K562 (cell line): ENCODE data around the gene STK4. TPM values are rescaled to one million over a fixed set of nuclear protein-coding genes. Genes with fewer than 3 reads are reported as not detected.
A peak's percentile ranks its signal among the peaks of the same experiment; 100 is the strongest.

Experiments used
- KLF13 ChIP-seq: fragments of 450-650 bp; IDR thresholded peaks from 2 replicates; pipeline ENCODE4 v1.6.1; 2016; ENCODE audit warnings: missing genetic modification characterization, low read depth, mild to moderate bottlenecking, missing compliant biosample characterization, moderate library complexity, borderline replicate concordance
- LARP7 ChIP-seq: fragments of 450-650 bp; IDR thresholded peaks from 2 replicates; pipeline ENCODE4 v1.6.1; 2016
- MTA2 ChIP-seq: fragments of 450-650 bp; IDR thresholded peaks from 2 replicates; pipeline ENCODE4 v1.6.1; 2016; ENCODE audit warnings: low read depth
- MXI1 ChIP-seq: IDR thresholded peaks from 2 replicates; pipeline ENCODE4 v1.6.1; 2011; ENCODE audit warnings: low read depth, mild to moderate bottlenecking, improper control_type of control experiment, low read length
- NCOA2 ChIP-seq, 2 experiments: fragments of 450-650 bp; IDR thresholded peaks; 2 replicates each; pipeline ENCODE4 v1.6.1; 2018; ENCODE audit warnings: mild to moderate bottlenecking in 2 of 2, moderate library complexity in 1 of 2; ENCODE audit not compliant: partially characterized antibody in 2 of 2
- PHTF2 ChIP-seq: fragments of 250-450 bp; sonication (Bioruptor Pico); IDR thresholded peaks from 2 replicates; pipeline ENCODE4 v1.5.0; 2021; ENCODE audit warnings: mild to moderate bottlenecking
- RBM34 ChIP-seq: fragments of 200-400 bp; formaldehyde crosslinking; IDR thresholded peaks from 2 replicates; pipeline ENCODE4 v1.6.1; 2018; ENCODE audit warnings: low read length, borderline replicate concordance; ENCODE audit not compliant: insufficient read depth
- SMARCE1 ChIP-seq: fragments of 450-650 bp; IDR thresholded peaks from 2 replicates; pipeline ENCODE4 v1.7.1; 2016; ENCODE audit warnings: mild to moderate bottlenecking
- ZFP30 ChIP-seq: fragments of 250-450 bp; sonication (Bioruptor Pico); IDR thresholded peaks from 2 replicates; pipeline ENCODE4 v1.8.0; 2022; ENCODE audit warnings: moderate library complexity, mild to moderate bottlenecking, inconsistent platforms, borderline replicate concordance
- ZFP36 ChIP-seq: fragments of 150-350 bp; IDR thresholded peaks from 2 replicates; pipeline ENCODE4 v1.6.1; 2018; ENCODE audit warnings: low read length, low read depth; ENCODE audit not compliant: partially characterized antibody
- ZKSCAN1 ChIP-seq: fragments of 150-350 bp; IDR thresholded peaks from 2 replicates; pipeline ENCODE4 v1.6.1; 2016; ENCODE audit warnings: low read depth, low read length
- ZNF175 ChIP-seq: fragments of 200-800 bp; sonication (Bioruptor generic); IDR thresholded peaks from 2 replicates; pipeline ENCODE4 v1.6.1; 2016; ENCODE audit warnings: low read depth, mild to moderate bottlenecking, missing genetic modification characterization, missing compliant biosample characterization
- ZNF232 ChIP-seq: sonication (generic); formaldehyde crosslinking; IDR thresholded peaks from 2 replicates; pipeline ENCODE4 v1.8.0; 2022; ENCODE audit warnings: mild to moderate bottlenecking, missing genetic modification reagents
- polyA plus RNA-seq, 8 experiments: library from polyadenylated mRNA; depleted of rRNA in 4 of 8; stranded (reverse) in 5 of 8; unstranded in 3 of 8; fragments of >200 nt; fragmentation: Nextera tagmentation in 2 of 8; fragmentation: Illumina TruSeq in 1 of 8; extraction: Ambion mirVana in 2 of 8; extraction: Trizol in 1 of 8; gene quantifications; 2 replicates each; pipeline versions ENCODE4 v1.2.1 to v1.2.3, GENCODE V29; 2011 to 2014; ENCODE audit warnings: inconsistent platforms in 1 of 8, missing spikeins in 1 of 8
- total RNA-seq, 7 experiments: library from RNA; depleted of rRNA in 6 of 7; stranded (reverse); fragments of >200 nt in 6 of 7; fragmentation: Illumina TruSeq in 2 of 7; extraction: Trizol in 2 of 7; gene quantifications; 2 replicates each; pipeline versions ENCODE4 v1.2.1 to v1.2.3, GENCODE V29; 2011 to 2021; ENCODE audit warnings: low replicate concordance in 1 of 7
- TF ChIP-seq, protein P1 (sequence below): sonication (generic); formaldehyde crosslinking; IDR thresholded peaks from 2 replicates; pipeline ENCODE4 v1.8.0; 2023; ENCODE audit warnings: mild to moderate bottlenecking, missing genetic modification reagents
- TF ChIP-seq, protein P2 (sequence below): fragments of 250-450 bp; sonication (Bioruptor Pico); IDR thresholded peaks from 2 replicates; pipeline ENCODE4 v1.5.0; 2021; ENCODE audit warnings: mild to moderate bottlenecking, moderate library complexity
- TF ChIP-seq, protein P3 (sequence below): sonication (generic); formaldehyde crosslinking; IDR thresholded peaks from 2 replicates; pipeline ENCODE4 v1.8.0; 2022; ENCODE audit warnings: missing genetic modification reagents, mild to moderate bottlenecking, moderate library complexity, borderline replicate concordance

The STK4 gene
- total and polyA plus RNA-seq, 9 of the 15 experiments (the other 6 are each of a cell fraction or from before 2014, with no cell fraction given) = 11.9 to 30.6 (median 22.2) TPM

DNA sequence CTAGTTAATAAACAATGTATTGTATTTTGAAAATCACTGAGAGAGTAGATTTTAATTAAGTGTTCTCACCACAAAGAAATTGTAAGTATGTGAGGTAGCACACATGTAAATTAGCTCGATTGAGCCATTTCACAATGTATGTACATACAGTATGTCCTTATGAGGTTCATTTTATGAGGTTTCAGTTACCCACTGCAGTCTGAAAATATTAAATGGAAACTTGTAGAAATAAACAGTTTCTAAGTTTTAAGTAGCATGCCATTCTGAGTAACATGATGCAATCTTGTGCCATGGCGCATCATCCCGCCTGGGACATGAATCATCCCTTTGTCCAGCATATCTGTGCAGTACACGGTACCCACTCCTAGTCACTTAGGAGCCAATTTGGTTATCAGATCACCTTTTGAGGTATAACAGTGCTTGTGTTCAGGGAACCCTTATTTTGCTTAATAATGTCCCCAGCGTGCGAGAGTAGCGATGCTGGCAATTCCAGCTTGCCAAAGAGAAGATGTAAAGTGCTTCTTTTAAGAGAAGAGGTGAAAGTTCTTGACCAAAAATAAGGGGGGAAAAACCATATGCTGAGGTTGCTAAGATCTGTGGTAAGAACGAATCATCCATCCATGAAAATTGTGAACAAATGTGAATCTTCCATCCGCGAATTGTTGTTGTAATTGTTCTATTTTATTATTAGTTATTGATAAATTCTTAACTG lies 69.9 kb downstream of the STK4 start (continued):
- TF ChIP-seq, protein P1, sequence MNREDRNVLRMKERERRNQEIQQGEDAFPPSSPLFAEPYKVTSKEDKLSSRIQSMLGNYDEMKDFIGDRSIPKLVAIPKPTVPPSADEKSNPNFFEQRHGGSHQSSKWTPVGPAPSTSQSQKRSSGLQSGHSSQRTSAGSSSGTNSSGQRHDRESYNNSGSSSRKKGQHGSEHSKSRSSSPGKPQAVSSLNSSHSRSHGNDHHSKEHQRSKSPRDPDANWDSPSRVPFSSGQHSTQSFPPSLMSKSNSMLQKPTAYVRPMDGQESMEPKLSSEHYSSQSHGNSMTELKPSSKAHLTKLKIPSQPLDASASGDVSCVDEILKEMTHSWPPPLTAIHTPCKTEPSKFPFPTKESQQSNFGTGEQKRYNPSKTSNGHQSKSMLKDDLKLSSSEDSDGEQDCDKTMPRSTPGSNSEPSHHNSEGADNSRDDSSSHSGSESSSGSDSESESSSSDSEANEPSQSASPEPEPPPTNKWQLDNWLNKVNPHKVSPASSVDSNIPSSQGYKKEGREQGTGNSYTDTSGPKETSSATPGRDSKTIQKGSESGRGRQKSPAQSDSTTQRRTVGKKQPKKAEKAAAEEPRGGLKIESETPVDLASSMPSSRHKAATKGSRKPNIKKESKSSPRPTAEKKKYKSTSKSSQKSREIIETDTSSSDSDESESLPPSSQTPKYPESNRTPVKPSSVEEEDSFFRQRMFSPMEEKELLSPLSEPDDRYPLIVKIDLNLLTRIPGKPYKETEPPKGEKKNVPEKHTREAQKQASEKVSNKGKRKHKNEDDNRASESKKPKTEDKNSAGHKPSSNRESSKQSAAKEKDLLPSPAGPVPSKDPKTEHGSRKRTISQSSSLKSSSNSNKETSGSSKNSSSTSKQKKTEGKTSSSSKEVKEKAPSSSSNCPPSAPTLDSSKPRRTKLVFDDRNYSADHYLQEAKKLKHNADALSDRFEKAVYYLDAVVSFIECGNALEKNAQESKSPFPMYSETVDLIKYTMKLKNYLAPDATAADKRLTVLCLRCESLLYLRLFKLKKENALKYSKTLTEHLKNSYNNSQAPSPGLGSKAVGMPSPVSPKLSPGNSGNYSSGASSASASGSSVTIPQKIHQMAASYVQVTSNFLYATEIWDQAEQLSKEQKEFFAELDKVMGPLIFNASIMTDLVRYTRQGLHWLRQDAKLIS (CRISPR knock-in tag) = no peak
- TF ChIP-seq, protein P2, sequence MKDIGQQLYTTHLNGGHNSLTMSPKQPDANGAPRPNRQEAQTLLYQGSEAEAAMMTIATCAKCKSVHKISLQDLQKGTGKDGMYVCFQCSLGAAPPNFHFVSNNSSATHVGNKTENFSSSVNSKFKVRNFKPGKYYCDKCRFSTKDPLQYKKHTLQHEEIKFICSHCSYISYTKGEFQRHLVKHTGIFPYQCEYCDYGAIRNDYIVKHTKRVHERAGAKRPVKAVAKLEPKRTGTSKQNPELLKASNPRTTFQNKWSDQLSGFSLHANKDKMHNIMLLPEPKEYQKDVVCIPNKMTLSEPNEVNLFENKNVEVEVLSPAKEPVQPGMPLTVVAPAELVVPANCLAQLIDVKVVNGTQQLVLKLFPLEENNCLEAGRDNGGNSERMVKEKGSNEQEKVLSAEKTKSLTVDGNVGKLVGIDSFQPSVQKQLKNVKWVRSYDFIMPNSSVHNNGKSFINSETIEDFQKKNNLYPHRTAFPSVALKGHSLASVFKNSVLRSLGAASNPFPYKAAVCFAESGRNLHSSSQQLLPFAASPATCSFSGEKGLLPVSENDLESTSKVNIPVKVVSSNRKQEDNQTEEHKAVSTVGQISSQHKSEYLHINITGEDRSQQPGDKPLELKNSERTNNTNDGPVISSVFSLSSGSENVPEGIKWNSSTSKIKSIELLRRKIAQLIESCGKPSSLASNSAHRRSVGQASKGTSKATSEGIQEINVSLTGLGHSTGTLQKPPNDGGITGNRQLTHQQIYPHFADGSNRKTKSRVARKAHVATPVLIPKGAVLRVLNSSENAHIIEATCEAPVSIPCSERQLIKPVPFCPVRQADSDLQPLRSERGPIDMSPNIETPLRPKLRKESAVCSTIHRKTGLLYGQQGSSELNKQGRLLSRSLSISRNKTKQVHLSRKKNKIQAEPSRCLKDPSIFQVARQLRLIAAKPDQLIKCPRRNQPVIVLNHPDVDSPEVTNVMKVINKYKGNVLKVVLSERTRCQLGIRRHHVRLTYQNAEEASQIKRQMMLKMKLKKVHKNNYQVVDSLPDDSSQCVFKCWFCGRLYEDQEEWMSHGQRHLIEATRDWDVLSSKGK = no peak
- TF ChIP-seq SMARCE1 (peak; percentile 84), PHTF2 (CRISPR knock-in tag) (no peak), KLF13 (tag) (no peak), MXI1 (no peak), RBM34 (no peak), ZFP30 (CRISPR knock-in tag) (no peak), ZFP36 (no peak), LARP7 (no peak), ZKSCAN1 (no peak), NCOA2 (IDR thresholded peaks at IDR 0.05; ENCODE audit: partially characterized antibody in 2 of 2) (peak in 1 of 2 experiments; percentile 23), MTA2 (no peak), ZNF175 (peak; percentile 91; the same call in 1 of the 2 replicates), ZNF232 (CRISPR knock-in tag) (no peak)
- TF ChIP-seq, protein P3, sequence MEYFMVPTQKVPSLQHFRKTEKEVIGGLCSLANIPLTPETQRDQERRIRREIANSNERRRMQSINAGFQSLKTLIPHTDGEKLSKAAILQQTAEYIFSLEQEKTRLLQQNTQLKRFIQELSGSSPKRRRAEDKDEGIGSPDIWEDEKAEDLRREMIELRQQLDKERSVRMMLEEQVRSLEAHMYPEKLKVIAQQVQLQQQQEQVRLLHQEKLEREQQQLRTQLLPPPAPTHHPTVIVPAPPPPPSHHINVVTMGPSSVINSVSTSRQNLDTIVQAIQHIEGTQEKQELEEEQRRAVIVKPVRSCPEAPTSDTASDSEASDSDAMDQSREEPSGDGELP (CRISPR knock-in tag) = no peak
